NT2/D1 (cell line): ENCODE measurements around the gene SELENOF.

Experiments used
- SUZ12 ChIP-seq: IDR thresholded peaks from 2 replicates; pipeline ENCODE4 v1.6.1; 2011; ENCODE audit not compliant: insufficient read length, insufficient read depth; ENCODE audit errors: extremely low read depth
- YY1 ChIP-seq: IDR thresholded peaks from 2 replicates; pipeline ENCODE4 v1.6.1; 2011; ENCODE audit not compliant: insufficient read length, insufficient read depth

DNA sequence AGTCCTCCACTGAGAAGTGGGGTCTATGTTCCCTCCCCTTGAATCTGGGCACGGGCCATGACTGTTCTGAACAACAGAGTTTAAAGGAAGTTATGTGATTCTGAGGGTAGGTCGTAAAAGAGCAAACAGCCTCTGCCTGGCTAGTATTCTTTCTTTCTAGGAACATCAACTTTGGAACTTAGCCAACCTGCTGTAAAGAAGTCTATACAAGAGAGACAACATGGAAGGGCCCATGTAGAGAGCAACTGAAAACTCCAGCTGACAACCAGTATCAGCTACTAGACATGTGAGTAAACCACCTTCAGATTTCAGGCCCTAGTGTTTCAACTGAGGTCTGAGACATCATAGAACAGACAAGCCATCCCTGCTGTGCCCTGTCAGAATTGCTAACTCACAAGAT lies 7.5 kb downstream of the SELENOF start:
- TF ChIP-seq SUZ12 (no peak), YY1 (no peak)
